Activated B cell treated with CpG ODN at 0.5 μM for 24 hours (primary cell): ENCODE results near the gene PPP1R14B. TPM values are rescaled to one million over a fixed set of nuclear protein-coding genes. Genes with fewer than 3 reads are reported as not detected.

Experiments
- ATAC-seq: fragments of 200-7000 bp; cut with Tn5 transposase; one replicate; pipeline ENCODE4 v1.10.0; 2021; ENCODE audit warnings: low read depth, mild to moderate bottlenecking, moderate library complexity
- CTCF ChIA-PET: fragments of 350-600 bp; sonication (Branson Sonifier 250); formaldehyde crosslinking; loops from one replicate; lab custom pipeline; 2021; ENCODE audit warnings: antibody characterized with exemption; lab: Charles Lee
- POLR2A ChIA-PET: fragments of 350-600 bp; sonication (Branson Sonifier 250); formaldehyde crosslinking; loops from one replicate; lab custom pipeline; 2021; ENCODE audit warnings: antibody characterized with exemption; lab: Charles Lee
- DNase-seq: peaks from one replicate; pipeline ENCODE4 v3.0.0; 2022
- H3K27ac Mint-ChIP-seq: one replicate; pipeline ENCODE4 v1.8.0; 2020; ENCODE audit warnings: mixed read lengths
- H3K27me3 Mint-ChIP-seq: one replicate; pipeline ENCODE4 v1.8.0; 2021; ENCODE audit warnings: mixed read lengths
- H3K36me3 Mint-ChIP-seq: one replicate; pipeline ENCODE4 v1.8.0; 2021; ENCODE audit warnings: low read depth, mixed read lengths
- H3K4me1 Mint-ChIP-seq: one replicate; pipeline ENCODE4 v1.8.0; 2021; ENCODE audit warnings: mixed read lengths
- H3K4me3 Mint-ChIP-seq: one replicate; pipeline ENCODE4 v1.8.0; 2020; ENCODE audit warnings: mild to moderate bottlenecking, mixed read lengths
- H3K9me3 Mint-ChIP-seq: one replicate; pipeline ENCODE4 v1.8.0; 2020; ENCODE audit warnings: mixed read lengths
- CTCF ChIP-seq: fragments of 200-600 bp; IDR thresholded peaks from one replicate; pipeline ENCODE4 v1.8.0; 2022; ENCODE audit warnings: antibody characterized with exemption, mild to moderate bottlenecking
- intact Hi-C: fragments of 100-400 bp; cut with micrococcal nuclease; formaldehyde crosslinking; loops from one replicate; pipeline ENCODE4 v1.15.1; 2024
- total RNA-seq: library from RNA; stranded (reverse); gene quantifications from 2 replicates; pipeline ENCODE4 v1.2.3, GENCODE V29; 2022

Gene PPP1R14B
- total RNA-seq, 1 donor from 2014 or later, result 112 TPM

- ChIA-PET POLR2A (interaction anchor here (0.5 to 12.7 kb wide), 4 partner anchors 9 to 24 kb away, joined by 3 to 191 read pairs (median 32); partner anchors contain the start of genes FERMT3 and FKBP2), CTCF (interaction anchor here (0.6 to 1.6 kb wide), 3 partner anchors 14 to 72 kb away, joined by 3 read pairs; partner anchors contain the start of gene PPP1R14B)
- no peak for ATAC-seq
- no peak for TF ChIP-seq CTCF
- intact Hi-C loops, result loop anchor here (5.0 kb wide), 2 partner anchors 85 to 295 kb away; partner anchors contain the start of genes NAA40, PRDX5 and TRMT112
- no peak for DNase-seq
- H3K36me3 Mint-ChIP-seq, result peaks cover 12% of the 10 kb centered on the region
- H3K9me3 Mint-ChIP-seq, result no peaks in the 10 kb centered on the region
- H3K27ac Mint-ChIP-seq, result peak overlapping the region; percentile 63
- peak overlapping the region; percentile 91 for H3K4me3 Mint-ChIP-seq
- H3K4me1 Mint-ChIP-seq, result peaks cover 69% of the 10 kb centered on the region
- no peaks in the 10 kb centered on the region for H3K27me3 Mint-ChIP-seq
Observed at GRCh38 chr11:64232182-64232966, 14.4 kb downstream of the PPP1R14B start.

GRCh38 chr11:64231546-64231945, 15.2 kb downstream of the PPP1R14B start:
- H3K27me3 Mint-ChIP-seq, result no peaks in the 10 kb centered on the region
- no peak for TF ChIP-seq CTCF
- no peaks in the 10 kb centered on the region for H3K9me3 Mint-ChIP-seq
- peak overlapping the region; percentile 91 for H3K4me3 Mint-ChIP-seq
- no peak for DNase-seq
- POLR2A ChIA-PET, result interaction anchor here (0.7 to 12.7 kb wide), 6 partner anchors 10 to 111 kb away, joined by 3 to 191 read pairs (median 4); partner anchors contain the start of genes FERMT3, FKBP2 and PLCB3
- intact Hi-C loops, result loop anchor here (5.0 kb wide), 2 partner anchors 86 to 294 kb away; partner anchors contain the start of genes NAA40, PRDX5 and TRMT112
- CTCF ChIA-PET, result interaction anchor here (1.2 kb wide), 1 partner anchor 73 kb away, joined by 3 read pairs; no protein-coding TSS in a partner anchor
- H3K27ac Mint-ChIP-seq, result peak overlapping the region; percentile 63
- peaks cover 5% of the 10 kb centered on the region for H3K36me3 Mint-ChIP-seq
- ATAC-seq, result no peak
- H3K4me1 Mint-ChIP-seq, result peaks cover 69% of the 10 kb centered on the region

- TF ChIP-seq CTCF, result no peak
- Mint-ChIP-seq H3K27me3 (no peaks in the 10 kb centered on the region), H3K9me3 (no peaks in the 10 kb centered on the region), H3K27ac (peak overlapping the region; percentile 91), H3K4me3 (peak overlapping the region; percentile 91), H3K4me1 (peaks cover 67% of the 10 kb centered on the region), H3K36me3 (peaks cover 5% of the 10 kb centered on the region)
- DNase-seq (no peak), ATAC-seq (no peak)
- ChIA-PET POLR2A (interaction anchor here (0.7 to 12.7 kb wide), 7 partner anchors 10 to 110 kb away, joined by 3 to 191 read pairs (median 4); partner anchors contain the start of genes FERMT3, FKBP2 and PLCB3), CTCF (interaction anchor here (1.2 kb wide), 1 partner anchor 73 kb away, joined by 3 read pairs; no protein-coding TSS in a partner anchor)
- intact Hi-C loops, result loop anchor here (1.0 to 5.0 kb wide), 8 partner anchors 9 to 294 kb away; partner anchors contain the start of genes GPR137, NAA40, PPP1R14B and PRDX5
Observed at GRCh38 chr11:64230985-64231365, 15.8 kb downstream of the PPP1R14B start.

DNA sequence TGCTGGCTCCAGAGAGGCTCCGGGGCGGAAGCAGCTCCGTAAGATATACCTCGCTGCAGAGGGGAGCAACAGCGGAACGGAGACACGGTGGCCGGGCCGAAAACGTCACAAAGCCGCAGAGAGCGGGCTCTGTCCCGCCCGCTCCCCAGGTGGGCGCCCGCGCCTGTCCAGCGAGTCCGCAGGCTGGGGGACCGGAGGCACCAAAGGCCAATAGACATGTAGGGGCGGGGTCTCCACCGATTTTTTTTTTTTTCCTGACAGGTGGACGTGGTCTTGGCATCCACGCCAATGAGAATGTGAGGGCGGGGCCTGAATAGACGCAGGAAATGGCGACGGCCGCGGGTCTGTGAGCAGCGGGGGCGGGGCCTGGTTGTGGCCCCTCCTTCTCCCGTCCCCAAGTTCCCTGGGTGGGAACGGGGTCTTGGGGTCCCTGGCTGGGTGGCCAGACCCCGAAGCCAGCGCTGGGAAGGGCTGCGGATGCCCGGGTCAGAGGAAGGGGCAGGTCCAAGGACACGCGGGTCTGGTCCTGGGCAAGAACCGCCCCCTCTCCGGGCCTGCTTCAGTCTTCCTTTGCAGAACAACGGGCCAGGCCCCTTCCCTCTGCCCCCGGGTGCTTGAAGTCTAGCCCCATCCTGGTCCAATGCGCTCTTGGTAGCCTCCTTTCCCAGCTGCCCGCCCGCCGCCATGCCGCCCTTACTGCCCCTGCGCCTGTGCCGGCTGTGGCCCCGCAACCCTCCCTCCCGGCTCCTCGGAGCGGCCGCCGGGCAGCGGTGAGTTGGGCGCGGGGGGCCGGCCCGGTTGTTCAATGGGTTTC, 16.4 kb downstream of the PPP1R14B start, which contains the start of gene DNAJC4:
TSS of gene DNAJC4 (plus strand) at position 378 of the 814 bp plus-strand sequence. CDS start at position 685, 307 bp downstream.
- ATAC-seq (peak; percentile 59), DNase-seq (peak; percentile 87)
- ChIA-PET CTCF (interaction anchor here (0.6 kb wide), 1 partner anchor 11 kb away, joined by 3 read pairs; the partner anchor contains the start of gene FKBP2), POLR2A (interaction anchor here (0.7 to 12.7 kb wide), 11 partner anchors 11 to 74 kb away, joined by 3 to 191 read pairs (median 5); partner anchors contain the start of genes ESRRA, FERMT3, FKBP2 and PLCB3)
- Mint-ChIP-seq H3K4me1 (peaks cover 62% of the 10 kb centered on the region), H3K36me3 (peaks cover 3% of the 10 kb centered on the region), H3K4me3 (peak within 1 kb of the TSS; percentile 91), H3K27me3 (no peaks in the 10 kb centered on the region), H3K27ac (peak within 1 kb of the TSS; percentile 91), H3K9me3 (no peaks in the 10 kb centered on the region)
- TF ChIP-seq CTCF, result no peak
- intact Hi-C loops, result loop anchor here (1.0 to 5.0 kb wide), 8 partner anchors 10 to 293 kb away; partner anchors contain the start of genes GPR137, NAA40, PPP1R14B and PRDX5
